Upper lobe of left lung (tissue), 6 donors: ENCODE results near the gene STARD10. TPM values are rescaled to one million over a fixed set of nuclear protein-coding genes. Genes with fewer than 3 reads are reported as not detected.

Experiments used
- ATAC-seq, 2 donors: fragments of 200-7000 bp; cut with Tn5 transposase; one replicate each; pipeline ENCODE4 v1.9.1; 2022; ENCODE audit warnings: mild to moderate bottlenecking in 2 of 2, moderate library complexity in 2 of 2; ENCODE audit not compliant: low FRiP score in 2 of 2
- DNase-seq, 2 donors: peaks; one replicate each; pipeline ENCODE4 v3.0.0-alpha.2; 2019 to 2020
- H3K27ac ChIP-seq, 4 donors: fragments of 200-600 bp; sonication (generic); one replicate each; pipeline ENCODE4 v1.5.1; 2016 to 2019
- H3K27me3 ChIP-seq, 4 donors: fragments of 200-600 bp; sonication (generic); one replicate each; pipeline ENCODE4 v1.5.1; 2017 to 2019
- H3K36me3 ChIP-seq, 4 donors: fragments of 200-600 bp; sonication (generic); one replicate each; pipeline ENCODE4 v1.5.1; 2016 to 2019
- H3K4me1 ChIP-seq, 4 donors: fragments of 200-600 bp; sonication (generic); one replicate each; pipeline ENCODE4 v1.5.1; 2018 to 2019
- H3K4me3 ChIP-seq, 4 donors: fragments of 200-600 bp; sonication (generic); one replicate each; pipeline ENCODE4 v1.5.1; 2017 to 2019; ENCODE audit warnings: mild to moderate bottlenecking in 2 of 4, moderate library complexity in 1 of 4
- H3K9me3 ChIP-seq, 4 donors: fragments of 200-600 bp; sonication (generic); one replicate each; pipeline ENCODE4 v1.5.1; 2018 to 2019
- CTCF ChIP-seq, 6 experiments: fragments of 450-650 bp in 4 of 6; fragments of 200-600 bp in 2 of 6; sonication (generic) in 2 of 6; IDR thresholded peaks; one replicate each; pipeline ENCODE4 v1.5.1; 2016 to 2019; ENCODE audit warnings: antibody characterized with exemption in 6 of 6
- EP300 ChIP-seq, 4 donors: sonication (generic); formaldehyde crosslinking; IDR thresholded peaks; one replicate each; pipeline ENCODE4 v1.5.1; 2017; ENCODE audit warnings: antibody characterized with exemption in 4 of 4, control low read depth in 2 of 4
- POLR2A ChIP-seq, 4 donors: fragments of 450-650 bp; IDR thresholded peaks; one replicate each; pipeline ENCODE4 v1.5.1; 2016 to 2017; ENCODE audit warnings: antibody characterized with exemption in 4 of 4, mild to moderate bottlenecking in 2 of 4
- POLR2AphosphoS5 ChIP-seq, 2 donors: sonication (generic); formaldehyde crosslinking; IDR thresholded peaks; one replicate each; pipeline ENCODE4 v1.5.1; 2017; ENCODE audit warnings: antibody characterized with exemption in 2 of 2
- WGBS, 2 donors: methylation state at CpG; one replicate each; pipeline ENCODE4 v1.1.5; 2017 to 2018; 5-methylcytosine and 5-hydroxymethylcytosine counted together
- total RNA-seq, 6 donors: library from RNA; depleted of rRNA in 4 of 6; stranded (reverse); fragments of >200 nt in 4 of 6; gene quantifications; one replicate each; pipeline versions ENCODE4 v1.1.0 to v1.2.1, GENCODE V29; 2016 to 2021
- donor health status: DM: no; HTN: no; CAD: no; lungs with moderate emphysema.
- donor health status: DM: no; HTN: yes; CAD: no; lungs with severe emphysema.

STARD10 gene
- total RNA-seq, 6 donors from 2014 or later = 93.2 to 227 (median 151) TPM

GRCh38 chr11:72784662-72785061 lies 9.2 kb downstream of the STARD10 start:
- no peak for ATAC-seq
- Histone ChIP-seq H3K9me3 (no peaks in the 10 kb centered on the region), H3K27ac (peak overlapping the region in 2 of 4 donors; percentile 4 to 81), H3K4me3 (no peak overlapping the region), H3K4me1 (peaks cover 39 to 66% (median 57%) of the 10 kb centered on the region in 4 donors), H3K36me3 (no peaks in the 10 kb centered on the region), H3K27me3 (no peaks in the 10 kb centered on the region)
- 87 to 89% methylated on average over 10 of the region's 10 CpGs for WGBS, 2 donors
- DNase-seq = peak in 1 of 2 donors; percentile 33
- TF ChIP-seq POLR2A (IDR thresholded peaks at IDR 0.05) (no peak), CTCF (IDR thresholded peaks at IDR 0.05) (no peak), EP300 (IDR thresholded peaks at IDR 0.05) (no peak), POLR2AphosphoS5 (IDR thresholded peaks at IDR 0.05) (no peak)

- H3K27ac ChIP-seq = peak overlapping the region in 2 of 4 donors; percentile 4 to 89
- DNase-seq (no peak), ATAC-seq (no peak)
- H3K4me1 ChIP-seq = peaks cover 43 to 68% (median 55%) of the 10 kb centered on the region in 4 donors
- TF ChIP-seq POLR2A (IDR thresholded peaks at IDR 0.05) (no peak), EP300 (IDR thresholded peaks at IDR 0.05) (no peak), POLR2AphosphoS5 (IDR thresholded peaks at IDR 0.05) (no peak), CTCF (IDR thresholded peaks at IDR 0.05) (no peak)
- H3K27me3 ChIP-seq = no peaks in the 10 kb centered on the region
- no peak overlapping the region for H3K4me3 ChIP-seq
- H3K36me3 ChIP-seq = no peaks in the 10 kb centered on the region
- WGBS, 2 donors = 82 to 94% methylated on average over 1 to 2 of the region's 2 CpGs
- H3K9me3 ChIP-seq = no peaks in the 10 kb centered on the region
Measured at GRCh38 chr11:72783144-72783905, 10.5 kb downstream of the STARD10 start.

- TF ChIP-seq POLR2A (IDR thresholded peaks at IDR 0.05) (no peak), POLR2AphosphoS5 (IDR thresholded peaks at IDR 0.05) (no peak), EP300 (IDR thresholded peaks at IDR 0.05) (no peak), CTCF (IDR thresholded peaks at IDR 0.05) (no peak)
- Histone ChIP-seq H3K4me1 (peaks cover 39 to 68% (median 54%) of the 10 kb centered on the region in 4 donors), H3K36me3 (no peaks in the 10 kb centered on the region), H3K4me3 (peak overlapping the region in 3 of 4 donors; percentile 79 to 83 (median 82)), H3K27ac (peak overlapping the region in 2 of 4 donors; percentile 85 to 89), H3K27me3 (no peaks in the 10 kb centered on the region), H3K9me3 (no peaks in the 10 kb centered on the region)
- no peak for ATAC-seq
- WGBS, 2 donors = 30 to 39% methylated on average over 9 to 14 of the region's 14 CpGs
- no peak for DNase-seq
Measured at GRCh38 chr11:72782081-72782920, 11.5 kb downstream of the STARD10 start.

GRCh38 chr11:72781313-72782080 lies 12.3 kb downstream of the STARD10 start:
- DNase-seq (peak; percentile 58 to 92), ATAC-seq (peak; percentile 0 to 48)
- TF ChIP-seq CTCF (IDR thresholded peaks at IDR 0.05) = no peak
- no peak for TF ChIP-seq POLR2A (IDR thresholded peaks at IDR 0.05)
- TF ChIP-seq POLR2AphosphoS5 (IDR thresholded peaks at IDR 0.05) = no peak
- no peak for TF ChIP-seq EP300 (IDR thresholded peaks at IDR 0.05)
- Histone ChIP-seq H3K27me3 (no peaks in the 10 kb centered on the region), H3K4me3 (peak overlapping the region; percentile 23 to 83 (median 80)), H3K36me3 (no peaks in the 10 kb centered on the region), H3K4me1 (peaks cover 40 to 67% (median 54%) of the 10 kb centered on the region in 4 donors), H3K27ac (peak overlapping the region; percentile 59 to 89 (median 79)), H3K9me3 (no peaks in the 10 kb centered on the region)
- whole genome bisulfite sequencing, 2 donors = 0 to 2% methylated on average over 9 to 12 of the region's 89 CpGs
